Stomach (tissue), 9 donors: ENCODE results near the gene INSR. TPM values are rescaled to one million over a fixed set of nuclear protein-coding genes. Genes with fewer than 3 reads are reported as not detected.

Experiments
- DNase-seq, 2 donors: peaks; one replicate each; pipeline versions ENCODE4 v3.0.0 to v3.0.0-alpha.2; 2013 to 2019
- H3K27ac ChIP-seq, 5 donors: fragments of 200-600 bp in 4 of 5; sonication (generic) in 4 of 5; one replicate each; pipeline ENCODE4 v1.5.1; 2013 to 2019; ENCODE audit warnings: mild to moderate bottlenecking in 1 of 5, moderate library complexity in 1 of 5
- H3K27me3 ChIP-seq, 3 donors: fragments of 200-600 bp; sonication (generic); one replicate each; pipeline ENCODE4 v1.5.1; 2017 to 2019; ENCODE audit warnings: mixed run types in 1 of 3
- H3K36me3 ChIP-seq, 4 donors: fragments of 200-600 bp; sonication (generic); 1 replicate in 3 of 4; 2 replicates in 1 of 4; pipeline ENCODE4 v1.5.1; 2016 to 2019
- H3K4me1 ChIP-seq, 4 donors: fragments of 200-600 bp; sonication (generic); one replicate each; pipeline ENCODE4 v1.5.1; 2016 to 2019
- H3K4me3 ChIP-seq, 4 donors: fragments of 200-600 bp; sonication (generic) in 3 of 4; one replicate each; pipeline ENCODE4 v1.5.1; 2016 to 2019; ENCODE audit warnings: mild to moderate bottlenecking in 1 of 4
- H3K9me3 ChIP-seq, 4 donors: fragments of 200-600 bp; sonication (generic); one replicate each; pipeline ENCODE4 v1.5.1; 2016 to 2019
- CTCF ChIP-seq, 7 experiments: fragments of 450-650 bp in 4 of 7; fragments of 200-600 bp in 3 of 7; sonication (generic) in 3 of 7; IDR thresholded peaks; one replicate each; pipeline ENCODE4 v1.5.1; 2016 to 2019; ENCODE audit warnings: antibody characterized with exemption in 7 of 7, control low read depth in 2 of 7, mild to moderate bottlenecking in 1 of 7
- EP300 ChIP-seq: sonication (generic); formaldehyde crosslinking; IDR thresholded peaks from one replicate; pipeline ENCODE4 v1.6.1; 2017; ENCODE audit warnings: antibody characterized with exemption
- POLR2A ChIP-seq, 4 donors: fragments of 450-650 bp; IDR thresholded peaks; one replicate each; pipeline ENCODE4 v1.6.1; 2016; ENCODE audit warnings: antibody characterized with exemption in 4 of 4, control low read depth in 2 of 4, mild to moderate bottlenecking in 1 of 4, moderate library complexity in 1 of 4
- POLR2AphosphoS5 ChIP-seq, 3 donors: sonication (generic); formaldehyde crosslinking; IDR thresholded peaks; one replicate each; pipeline ENCODE4 v1.6.1; 2016; ENCODE audit warnings: antibody characterized with exemption in 3 of 3
- WGBS, 5 donors: extraction: QIAGEN DNeasy Blood & Tissue Kit in 3 of 5; methylation state at CpG; one replicate each; pipeline versions ENCODE4 v1.1.5 to v1.1.7; 2013 to 2018; 5-methylcytosine and 5-hydroxymethylcytosine counted together
- intact Hi-C: fragments of 100-400 bp; cut with DNase I; formaldehyde crosslinking; loops from one replicate; pipeline ENCODE4 v1.15.1; 2023; ENCODE audit warnings: low total_unique reads
- polyA plus RNA-seq, 3 donors: library from polyadenylated mRNA; stranded (reverse); fragments of 200-250 nt; gene quantifications; one replicate each; pipeline ENCODE4 v1.2.3, GENCODE V29; 2013
- total RNA-seq, 5 donors: library from RNA; depleted of rRNA; stranded (reverse); fragments of >200 nt; gene quantifications; one replicate each; pipeline versions ENCODE4 v1.1.0 to v1.2.3, GENCODE V29; 2014 to 2016
- donor health status: healthy with polysubstance abuse.
- donor health status: Bipolar disorder and iron deficiency.
- donor health status: healthy.

INSR gene
- total and polyA plus RNA-seq, 8 donors, result 4.4 to 513 (median 66.4) TPM

- H3K27ac ChIP-seq, result no peak overlapping the region
- no peak for DNase-seq
- H3K9me3 ChIP-seq, result peaks cover 0 to 8% (median 0%) of the 10 kb centered on the region in 4 donors
- WGBS, 5 donors, result 82 to 98% (median 95%) methylated on average over 2 of the region's 2 CpGs
- no peak overlapping the region for H3K4me3 ChIP-seq
- TF ChIP-seq POLR2A (IDR thresholded peaks at IDR 0.05) (no peak), EP300 (no peak), CTCF (IDR thresholded peaks at IDR 0.05) (no peak), POLR2AphosphoS5 (IDR thresholded peaks at IDR 0.05) (no peak)
- H3K27me3 ChIP-seq, result no peaks in the 10 kb centered on the region
- no peaks in the 10 kb centered on the region for H3K36me3 ChIP-seq
- H3K4me1 ChIP-seq, result peaks cover 0 to 33% (median 11%) of the 10 kb centered on the region in 4 donors
- intact Hi-C loops, result no loop called here
Measured at GRCh38 chr19:7246601-7247000, 47.6 kb downstream of the INSR start.

- H3K27ac ChIP-seq, result peak overlapping the region in 3 of 5 donors; percentile 48 to 64 (median 64)
- no peak overlapping the region for H3K4me3 ChIP-seq
- no peaks in the 10 kb centered on the region for H3K27me3 ChIP-seq
- peaks cover 0 to 23% (median 7%) of the 10 kb centered on the region in 4 donors for H3K4me1 ChIP-seq
- 67 to 82% (median 78%) methylated on average over 9 of the region's 9 CpGs for WGBS, 5 donors
- TF ChIP-seq EP300 (no peak), POLR2AphosphoS5 (IDR thresholded peaks at IDR 0.05) (no peak), POLR2A (IDR thresholded peaks at IDR 0.05) (no peak), CTCF (IDR thresholded peaks at IDR 0.05) (no peak)
- no peaks in the 10 kb centered on the region for H3K36me3 ChIP-seq
- H3K9me3 ChIP-seq, result peaks cover 0 to 8% (median 0%) of the 10 kb centered on the region in 4 donors
- intact Hi-C loops, result no loop called here
- peak in 1 of 2 donors; percentile 25 for DNase-seq
Measured at GRCh38 chr19:7242601-7243258, 51.5 kb downstream of the INSR start.

- 48 to 50% (median 48%) methylated on average over 4 of the region's 4 CpGs for WGBS, 5 donors
- Histone ChIP-seq H3K4me3 (no peak overlapping the region), H3K4me1 (peaks cover 0 to 25% (median 7%) of the 10 kb centered on the region in 4 donors), H3K36me3 (no peaks in the 10 kb centered on the region), H3K27ac (no peak overlapping the region), H3K27me3 (no peaks in the 10 kb centered on the region), H3K9me3 (no peaks in the 10 kb centered on the region)
- no peak for DNase-seq
- intact Hi-C loops, result no loop called here
- TF ChIP-seq POLR2AphosphoS5 (IDR thresholded peaks at IDR 0.05), result no peak
- TF ChIP-seq CTCF (IDR thresholded peaks at IDR 0.05), result no peak
- no peak for TF ChIP-seq EP300
- TF ChIP-seq POLR2A (IDR thresholded peaks at IDR 0.05), result no peak
Measured at GRCh38 chr19:7238051-7238450, 56.2 kb downstream of the INSR start.

GRCh38 chr19:7236153-7236552 is 58.1 kb downstream of the INSR start:
- Histone ChIP-seq H3K27me3 (no peaks in the 10 kb centered on the region), H3K9me3 (no peaks in the 10 kb centered on the region), H3K4me1 (peaks cover 0 to 22% (median 3%) of the 10 kb centered on the region in 4 donors), H3K27ac (no peak overlapping the region), H3K4me3 (no peak overlapping the region), H3K36me3 (no peaks in the 10 kb centered on the region)
- 61 to 68% (median 65%) methylated on average over 5 of the region's 5 CpGs for WGBS, 5 donors
- TF ChIP-seq EP300 (no peak), POLR2AphosphoS5 (IDR thresholded peaks at IDR 0.05) (no peak), POLR2A (IDR thresholded peaks at IDR 0.05) (no peak), CTCF (IDR thresholded peaks at IDR 0.05) (no peak)
- intact Hi-C loops, result no loop called here
- DNase-seq, result no peak
